ENCODE results near the gene MTMR12.
"Not testable (repeated sequence)": the region's sequence is repeated elsewhere in the genome, so short reads cannot be mapped to it uniquely, and the experiment has no call there.

MTMR12 gene

DNA sequence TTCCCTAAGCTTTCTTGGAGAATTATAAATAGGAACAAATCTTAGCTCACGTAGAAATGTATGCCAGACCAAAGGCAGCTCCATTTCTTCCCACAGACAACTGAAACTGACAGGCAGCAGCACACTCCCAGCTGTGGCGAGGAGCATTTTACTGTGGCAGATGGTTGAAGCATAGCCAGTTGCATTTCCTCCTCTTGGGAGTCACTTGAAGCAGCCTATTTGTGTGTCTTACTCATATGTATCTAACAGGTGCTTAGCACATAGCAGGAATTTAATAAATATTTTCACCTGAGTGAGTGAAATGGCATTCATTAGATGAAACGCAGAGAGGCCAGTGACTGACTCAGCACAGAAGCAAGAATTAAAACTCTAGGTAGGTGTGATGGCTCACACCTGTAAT, 12.3 kb upstream of the MTMR12 start (continued):
- TF ChIP-seq, protein P1, sequence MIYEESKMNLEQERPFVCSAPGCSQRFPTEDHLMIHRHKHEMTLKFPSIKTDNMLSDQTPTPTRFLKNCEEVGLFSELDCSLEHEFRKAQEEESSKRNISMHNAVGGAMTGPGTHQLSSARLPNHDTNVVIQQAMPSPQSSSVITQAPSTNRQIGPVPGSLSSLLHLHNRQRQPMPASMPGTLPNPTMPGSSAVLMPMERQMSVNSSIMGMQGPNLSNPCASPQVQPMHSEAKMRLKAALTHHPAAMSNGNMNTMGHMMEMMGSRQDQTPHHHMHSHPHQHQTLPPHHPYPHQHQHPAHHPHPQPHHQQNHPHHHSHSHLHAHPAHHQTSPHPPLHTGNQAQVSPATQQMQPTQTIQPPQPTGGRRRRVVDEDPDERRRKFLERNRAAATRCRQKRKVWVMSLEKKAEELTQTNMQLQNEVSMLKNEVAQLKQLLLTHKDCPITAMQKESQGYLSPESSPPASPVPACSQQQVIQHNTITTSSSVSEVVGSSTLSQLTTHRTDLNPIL (CRISPR knock-in tag; IDR thresholded peaks at IDR 0.05; ENCODE audit: low read depth): no peak
- TF ChIP-seq, protein P2, sequence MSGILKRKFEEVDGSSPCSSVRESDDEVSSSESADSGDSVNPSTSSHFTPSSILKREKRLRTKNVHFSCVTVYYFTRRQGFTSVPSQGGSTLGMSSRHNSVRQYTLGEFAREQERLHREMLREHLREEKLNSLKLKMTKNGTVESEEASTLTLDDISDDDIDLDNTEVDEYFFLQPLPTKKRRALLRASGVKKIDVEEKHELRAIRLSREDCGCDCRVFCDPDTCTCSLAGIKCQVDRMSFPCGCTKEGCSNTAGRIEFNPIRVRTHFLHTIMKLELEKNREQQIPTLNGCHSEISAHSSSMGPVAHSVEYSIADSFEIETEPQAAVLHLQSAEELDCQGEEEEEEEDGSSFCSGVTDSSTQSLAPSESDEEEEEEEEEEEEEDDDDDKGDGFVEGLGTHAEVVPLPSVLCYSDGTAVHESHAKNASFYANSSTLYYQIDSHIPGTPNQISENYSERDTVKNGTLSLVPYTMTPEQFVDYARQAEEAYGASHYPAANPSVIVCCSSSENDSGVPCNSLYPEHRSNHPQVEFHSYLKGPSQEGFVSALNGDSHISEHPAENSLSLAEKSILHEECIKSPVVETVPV (CRISPR knock-in tag; IDR thresholded peaks at IDR 0.05): no peak

DNA sequence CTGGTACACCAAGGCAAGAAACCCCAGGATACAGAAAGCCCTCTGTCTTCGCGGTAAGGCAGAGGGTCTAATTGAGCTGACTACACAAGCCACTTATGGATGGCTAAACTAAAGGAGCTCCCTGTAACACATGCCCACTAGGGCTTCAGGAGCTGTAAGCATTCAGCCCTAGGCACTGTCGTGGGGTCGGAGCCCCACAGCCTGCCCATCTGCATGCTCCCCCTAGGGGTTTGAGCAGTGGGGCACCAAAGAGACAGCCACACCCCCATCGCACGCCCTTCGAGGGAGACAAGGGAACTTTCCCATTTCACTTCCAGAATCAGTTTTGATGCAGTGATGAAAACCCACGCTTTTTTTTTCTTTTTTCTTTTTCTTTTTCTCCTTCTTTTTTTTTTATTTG, 11.0 kb upstream of the MTMR12 start:
- TF ChIP-seq, protein P2 (CRISPR knock-in tag; IDR thresholded peaks at IDR 0.05): no peak
- no peak for TF ChIP-seq BACH2 (CRISPR knock-in tag; IDR thresholded peaks at IDR 0.05; ENCODE audit: borderline replicate concordance)

DNA sequence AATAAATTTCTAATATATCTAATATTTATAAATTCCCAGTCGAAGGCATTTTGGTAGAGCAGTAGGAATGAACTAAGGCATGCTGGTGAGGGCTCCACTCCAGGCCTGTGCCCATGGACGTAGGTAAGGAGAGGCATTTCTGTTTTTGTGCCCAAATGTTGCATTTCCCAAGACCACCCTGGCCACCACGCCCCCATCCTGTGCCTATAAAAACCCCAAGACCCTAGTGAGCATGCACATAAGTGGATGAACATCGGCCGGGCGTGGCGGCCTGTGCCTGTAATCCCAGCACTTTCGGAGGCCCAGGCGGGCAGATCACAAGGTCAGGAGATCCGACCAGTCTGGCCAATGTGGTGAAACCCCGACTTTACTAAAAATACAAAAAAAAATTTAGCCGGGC, 10.1 kb upstream of the MTMR12 start:
- ATAC-seq: no peak
- no peak for TF ChIP-seq OSR1 (CRISPR knock-in tag; IDR thresholded peaks at IDR 0.05)
- no peak for TF ChIP-seq ZNF8 (CRISPR knock-in tag; IDR thresholded peaks at IDR 0.05)
- no peak for TF ChIP-seq TOX (CRISPR knock-in tag; IDR thresholded peaks at IDR 0.05; ENCODE audit: borderline replicate concordance)

More for the DNA sequence above, 11.0 kb upstream of the MTMR12 start:
- no peak for ATAC-seq

DNA sequence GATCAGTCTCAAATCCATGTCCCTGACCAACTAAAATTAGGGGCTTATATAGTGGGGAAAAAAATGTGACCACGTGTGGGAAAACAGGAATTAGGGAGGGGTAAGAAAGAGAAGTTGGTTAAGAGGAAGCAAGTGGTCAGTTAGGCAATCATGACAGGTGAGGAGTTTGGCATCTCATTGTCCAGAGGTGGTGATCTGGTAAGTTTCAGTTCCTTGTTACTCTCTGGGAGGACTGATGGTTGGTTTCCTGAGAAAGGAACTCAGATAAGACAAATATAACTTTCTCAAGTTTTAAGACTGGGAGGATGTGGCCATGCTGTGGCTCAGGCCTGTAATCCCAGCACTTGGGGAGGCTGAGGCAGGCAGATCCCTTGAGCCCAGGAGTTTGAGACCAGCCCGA, 9.0 kb upstream of the MTMR12 start:
- ATAC-seq: not testable (repeated sequence)

DNA sequence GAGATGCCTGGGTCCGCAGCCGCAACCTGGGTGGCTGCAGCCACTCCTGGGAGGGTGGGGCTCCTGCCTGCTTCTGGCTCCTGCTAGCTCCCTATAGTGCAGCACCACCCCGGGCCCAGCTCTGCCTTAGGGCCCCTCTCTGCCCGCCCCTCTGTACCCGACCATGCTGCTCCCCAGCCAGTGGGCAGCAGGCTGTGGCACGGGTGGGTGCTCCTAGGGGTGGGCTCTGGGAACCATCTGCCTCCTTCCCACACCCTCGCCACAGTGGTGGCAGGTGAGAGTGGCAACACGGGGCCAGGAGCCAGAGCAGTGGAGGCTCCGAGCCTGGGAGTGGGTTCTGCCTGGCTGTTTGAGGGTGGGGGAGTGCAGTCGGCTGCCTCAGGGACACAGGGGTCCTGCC, 7.8 kb upstream of the MTMR12 start:
- TF ChIP-seq PPARA (CRISPR knock-in tag; IDR thresholded peaks at IDR 0.05; ENCODE audit: borderline replicate concordance): no peak
- no peak for TF ChIP-seq BACH2 (CRISPR knock-in tag; IDR thresholded peaks at IDR 0.05; ENCODE audit: borderline replicate concordance)
- TF ChIP-seq CSDC2 (CRISPR knock-in tag; IDR thresholded peaks at IDR 0.05): no peak
- TF ChIP-seq ZNF565 (CRISPR knock-in tag; conservative IDR thresholded peaks at IDR 0.05; ENCODE audit: low read depth): no peak
- TF ChIP-seq ARNTL (CRISPR knock-in tag; IDR thresholded peaks at IDR 0.05; ENCODE audit: borderline replicate concordance, low read depth): no peak
- no peak for TF ChIP-seq ISL1 (CRISPR knock-in tag; IDR thresholded peaks at IDR 0.05)
- TF ChIP-seq, protein P3, sequence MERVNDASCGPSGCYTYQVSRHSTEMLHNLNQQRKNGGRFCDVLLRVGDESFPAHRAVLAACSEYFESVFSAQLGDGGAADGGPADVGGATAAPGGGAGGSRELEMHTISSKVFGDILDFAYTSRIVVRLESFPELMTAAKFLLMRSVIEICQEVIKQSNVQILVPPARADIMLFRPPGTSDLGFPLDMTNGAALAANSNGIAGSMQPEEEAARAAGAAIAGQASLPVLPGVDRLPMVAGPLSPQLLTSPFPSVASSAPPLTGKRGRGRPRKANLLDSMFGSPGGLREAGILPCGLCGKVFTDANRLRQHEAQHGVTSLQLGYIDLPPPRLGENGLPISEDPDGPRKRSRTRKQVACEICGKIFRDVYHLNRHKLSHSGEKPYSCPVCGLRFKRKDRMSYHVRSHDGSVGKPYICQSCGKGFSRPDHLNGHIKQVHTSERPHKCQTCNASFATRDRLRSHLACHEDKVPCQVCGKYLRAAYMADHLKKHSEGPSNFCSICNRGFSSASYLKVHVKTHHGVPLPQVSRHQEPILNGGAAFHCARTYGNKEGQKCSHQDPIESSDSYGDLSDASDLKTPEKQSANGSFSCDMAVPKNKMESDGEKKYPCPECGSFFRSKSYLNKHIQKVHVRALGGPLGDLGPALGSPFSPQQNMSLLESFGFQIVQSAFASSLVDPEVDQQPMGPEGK (CRISPR knock-in tag; IDR thresholded peaks at IDR 0.05; ENCODE audit: borderline replicate concordance): no peak
- TF ChIP-seq ZNF8 (CRISPR knock-in tag; IDR thresholded peaks at IDR 0.05): no peak
- no peak for TF ChIP-seq ESRRG (CRISPR knock-in tag; IDR thresholded peaks at IDR 0.05)
- no peak for TF ChIP-seq OSR1 (CRISPR knock-in tag; IDR thresholded peaks at IDR 0.05)
- TF ChIP-seq ZNF70 (CRISPR knock-in tag; IDR thresholded peaks at IDR 0.05): no peak
- TF ChIP-seq ZC3H10 (CRISPR knock-in tag; IDR thresholded peaks at IDR 0.05): no peak
- TF ChIP-seq TOX (CRISPR knock-in tag; IDR thresholded peaks at IDR 0.05; ENCODE audit: borderline replicate concordance): no peak
- TF ChIP-seq, protein P4, sequence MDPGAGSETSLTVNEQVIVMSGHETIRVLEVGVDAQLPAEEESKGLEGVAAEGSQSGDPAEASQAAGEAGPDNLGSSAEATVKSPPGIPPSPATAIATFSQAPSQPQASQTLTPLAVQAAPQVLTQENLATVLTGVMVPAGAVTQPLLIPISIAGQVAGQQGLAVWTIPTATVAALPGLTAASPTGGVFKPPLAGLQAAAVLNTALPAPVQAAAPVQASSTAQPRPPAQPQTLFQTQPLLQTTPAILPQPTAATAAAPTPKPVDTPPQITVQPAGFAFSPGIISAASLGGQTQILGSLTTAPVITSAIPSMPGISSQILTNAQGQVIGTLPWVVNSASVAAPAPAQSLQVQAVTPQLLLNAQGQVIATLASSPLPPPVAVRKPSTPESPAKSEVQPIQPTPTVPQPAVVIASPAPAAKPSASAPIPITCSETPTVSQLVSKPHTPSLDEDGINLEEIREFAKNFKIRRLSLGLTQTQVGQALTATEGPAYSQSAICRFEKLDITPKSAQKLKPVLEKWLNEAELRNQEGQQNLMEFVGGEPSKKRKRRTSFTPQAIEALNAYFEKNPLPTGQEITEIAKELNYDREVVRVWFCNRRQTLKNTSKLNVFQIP (CRISPR knock-in tag; IDR thresholded peaks at IDR 0.05; ENCODE audit: borderline replicate concordance, low read depth): no peak
- no peak for TF ChIP-seq ZFP30 (CRISPR knock-in tag; IDR thresholded peaks at IDR 0.05)
- TF ChIP-seq, protein P5, sequence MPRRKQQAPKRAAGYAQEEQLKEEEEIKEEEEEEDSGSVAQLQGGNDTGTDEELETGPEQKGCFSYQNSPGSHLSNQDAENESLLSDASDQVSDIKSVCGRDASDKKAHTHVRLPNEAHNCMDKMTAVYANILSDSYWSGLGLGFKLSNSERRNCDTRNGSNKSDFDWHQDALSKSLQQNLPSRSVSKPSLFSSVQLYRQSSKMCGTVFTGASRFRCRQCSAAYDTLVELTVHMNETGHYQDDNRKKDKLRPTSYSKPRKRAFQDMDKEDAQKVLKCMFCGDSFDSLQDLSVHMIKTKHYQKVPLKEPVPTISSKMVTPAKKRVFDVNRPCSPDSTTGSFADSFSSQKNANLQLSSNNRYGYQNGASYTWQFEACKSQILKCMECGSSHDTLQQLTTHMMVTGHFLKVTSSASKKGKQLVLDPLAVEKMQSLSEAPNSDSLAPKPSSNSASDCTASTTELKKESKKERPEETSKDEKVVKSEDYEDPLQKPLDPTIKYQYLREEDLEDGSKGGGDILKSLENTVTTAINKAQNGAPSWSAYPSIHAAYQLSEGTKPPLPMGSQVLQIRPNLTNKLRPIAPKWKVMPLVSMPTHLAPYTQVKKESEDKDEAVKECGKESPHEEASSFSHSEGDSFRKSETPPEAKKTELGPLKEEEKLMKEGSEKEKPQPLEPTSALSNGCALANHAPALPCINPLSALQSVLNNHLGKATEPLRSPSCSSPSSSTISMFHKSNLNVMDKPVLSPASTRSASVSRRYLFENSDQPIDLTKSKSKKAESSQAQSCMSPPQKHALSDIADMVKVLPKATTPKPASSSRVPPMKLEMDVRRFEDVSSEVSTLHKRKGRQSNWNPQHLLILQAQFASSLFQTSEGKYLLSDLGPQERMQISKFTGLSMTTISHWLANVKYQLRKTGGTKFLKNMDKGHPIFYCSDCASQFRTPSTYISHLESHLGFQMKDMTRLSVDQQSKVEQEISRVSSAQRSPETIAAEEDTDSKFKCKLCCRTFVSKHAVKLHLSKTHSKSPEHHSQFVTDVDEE (CRISPR knock-in tag; IDR thresholded peaks at IDR 0.05): no peak
- TF ChIP-seq, protein P1 (CRISPR knock-in tag; IDR thresholded peaks at IDR 0.05; ENCODE audit: low read depth): no peak
- TF ChIP-seq, protein P2 (CRISPR knock-in tag; IDR thresholded peaks at IDR 0.05): no peak
- no peak for ATAC-seq

All from SK-N-SH treated with all-trans-retinoic acid at 6 μM for 48 hours (cell line).